Body of pancreas (tissue), 4 donors: ENCODE measurements around the gene DCAKD. TPM values are rescaled to one million over a fixed set of nuclear protein-coding genes. Genes with fewer than 3 reads are reported as not detected.

ENCODE experiments used
- ATAC-seq: fragments of 150-250 bp; one replicate; pipeline ENCODE4 v1.9.1; 2016
- DNase-seq, 4 donors: peaks; one replicate each; pipeline ENCODE4 v3.0.0-alpha.2; 2019
- H3K27ac ChIP-seq, 4 donors: fragments of 200-600 bp; sonication (generic); 1 replicate in 3 of 4; 2 replicates in 1 of 4; pipeline versions ENCODE4 v1.5.1 to v1.6.1; 2016 to 2019; ENCODE audit warnings: mild to moderate bottlenecking in 1 of 4, mixed read lengths in 1 of 4, moderate library complexity in 1 of 4
- H3K27me3 ChIP-seq, 2 donors: fragments of 200-600 bp; sonication (generic); one replicate each; pipeline ENCODE4 v1.6.0; 2016; ENCODE audit warnings: mild to moderate bottlenecking in 1 of 2
- H3K36me3 ChIP-seq, 2 donors: fragments of 200-600 bp; sonication (generic); replicated peaks in 1 of 2; 2 replicates each; pipeline ENCODE4 v1.5.1; 2016; ENCODE audit warnings: low read depth in 2 of 2; ENCODE audit not compliant: insufficient read depth in 1 of 2
- H3K4me1 ChIP-seq: fragments of 200-600 bp; sonication (generic); one replicate; pipeline ENCODE4 v1.6.0; 2016
- H3K4me3 ChIP-seq, 2 donors: fragments of 200-600 bp; sonication (generic); 1 replicate in 1 of 2; 2 replicates in 1 of 2; pipeline ENCODE4 v1.5.1; 2016 to 2019
- H3K9me3 ChIP-seq, 3 donors: fragments of 200-600 bp; sonication (generic); 1 replicate in 2 of 3; 2 replicates in 1 of 3; pipeline ENCODE4 v1.5.1; 2016
- POLR2A ChIP-seq, 3 donors: fragments of 450-650 bp; IDR thresholded peaks; one replicate each; pipeline ENCODE4 v1.6.1; 2016; ENCODE audit warnings: antibody characterized with exemption in 3 of 3, mild to moderate bottlenecking in 2 of 3
- WGBS, 2 donors: methylation state at CpG; one replicate each; pipeline ENCODE4 v1.1.5; 2017; 5-methylcytosine and 5-hydroxymethylcytosine counted together
- intact Hi-C: fragments of 100-400 bp; cut with DNase I; formaldehyde crosslinking; loops from one replicate; pipeline ENCODE4 v1.15.1; 2023
- total RNA-seq, 2 donors: library from RNA; depleted of rRNA; stranded (reverse); fragments of >200 nt; gene quantifications; one replicate each; pipeline ENCODE4 v1.1.0, GENCODE V29; 2016
- TF ChIP-seq, protein P1 (sequence below), 7 experiments: fragments of 450-650 bp in 4 of 7; fragments of 200-600 bp in 3 of 7; sonication (generic) in 3 of 7; IDR thresholded peaks; one replicate each; pipeline ENCODE4 v1.5.1; 2016 to 2019; ENCODE audit warnings: antibody characterized with exemption in 7 of 7

DCAKD gene
- total RNA-seq, 2 donors from 2014 or later, result 19.8 to 20.8 TPM

DNA sequence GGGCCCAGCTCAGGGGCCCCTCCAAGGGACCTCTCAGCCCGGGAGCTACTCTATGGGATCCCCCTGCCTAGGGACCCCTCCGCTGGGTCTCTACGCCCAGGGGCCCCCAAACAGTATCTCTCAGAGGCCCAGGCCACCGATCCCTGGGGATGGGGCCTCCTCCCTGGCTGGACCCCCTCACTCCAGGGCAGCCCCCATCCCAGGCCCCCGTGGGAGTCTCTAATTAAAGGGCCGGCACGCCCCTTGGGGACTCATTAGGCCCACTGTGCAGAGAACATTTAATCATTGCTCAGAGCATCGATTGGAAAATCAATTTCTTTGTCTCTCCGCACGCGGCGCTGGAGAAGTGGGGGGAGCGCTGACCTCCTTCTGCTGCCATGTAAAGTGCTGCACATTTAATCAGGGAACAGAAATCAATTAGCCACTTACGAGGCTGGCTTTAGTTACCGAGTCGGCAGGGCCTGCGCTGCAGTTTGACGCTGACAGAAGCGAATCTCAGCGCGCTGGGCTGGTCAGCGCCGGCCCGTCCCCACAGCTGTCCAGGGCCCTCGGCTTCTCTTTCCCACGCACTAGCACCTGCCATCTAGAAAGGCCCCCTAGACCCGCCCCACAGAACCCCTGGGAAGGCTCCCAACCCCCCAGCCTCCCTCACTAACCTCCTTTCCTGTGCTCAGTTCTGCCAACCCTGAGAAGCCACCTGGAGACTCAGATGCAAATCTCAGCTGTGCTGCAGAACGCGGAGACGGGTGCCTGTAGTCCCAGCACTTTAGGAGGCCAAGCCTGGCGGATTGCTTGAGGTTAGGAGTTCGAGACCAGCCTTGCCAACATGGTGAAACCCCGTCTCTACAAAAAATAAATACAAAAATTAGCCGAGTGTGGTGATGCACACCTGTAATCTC is 63.1 kb downstream of the DCAKD start:
- Histone ChIP-seq H3K27me3 (no peaks in the 10 kb centered on the region), H3K36me3 (no peaks in the 10 kb centered on the region), H3K4me3 (no peak overlapping the region), H3K27ac (peak overlapping the region in 2 of 4 donors; percentile 9 to 30), H3K9me3 (no peaks in the 10 kb centered on the region), H3K4me1 (peaks cover 23% of the 10 kb centered on the region)
- peak in 1 of 4 donors; percentile 23 for DNase-seq
- 24 to 26% methylated on average over 9 to 32 of the region's 34 CpGs for WGBS, 2 donors
- TF ChIP-seq, protein P1, sequence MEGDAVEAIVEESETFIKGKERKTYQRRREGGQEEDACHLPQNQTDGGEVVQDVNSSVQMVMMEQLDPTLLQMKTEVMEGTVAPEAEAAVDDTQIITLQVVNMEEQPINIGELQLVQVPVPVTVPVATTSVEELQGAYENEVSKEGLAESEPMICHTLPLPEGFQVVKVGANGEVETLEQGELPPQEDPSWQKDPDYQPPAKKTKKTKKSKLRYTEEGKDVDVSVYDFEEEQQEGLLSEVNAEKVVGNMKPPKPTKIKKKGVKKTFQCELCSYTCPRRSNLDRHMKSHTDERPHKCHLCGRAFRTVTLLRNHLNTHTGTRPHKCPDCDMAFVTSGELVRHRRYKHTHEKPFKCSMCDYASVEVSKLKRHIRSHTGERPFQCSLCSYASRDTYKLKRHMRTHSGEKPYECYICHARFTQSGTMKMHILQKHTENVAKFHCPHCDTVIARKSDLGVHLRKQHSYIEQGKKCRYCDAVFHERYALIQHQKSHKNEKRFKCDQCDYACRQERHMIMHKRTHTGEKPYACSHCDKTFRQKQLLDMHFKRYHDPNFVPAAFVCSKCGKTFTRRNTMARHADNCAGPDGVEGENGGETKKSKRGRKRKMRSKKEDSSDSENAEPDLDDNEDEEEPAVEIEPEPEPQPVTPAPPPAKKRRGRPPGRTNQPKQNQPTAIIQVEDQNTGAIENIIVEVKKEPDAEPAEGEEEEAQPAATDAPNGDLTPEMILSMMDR (IDR thresholded peaks at IDR 0.05), result no peak
- no peak for TF ChIP-seq POLR2A (IDR thresholded peaks at IDR 0.05)
- intact Hi-C loops, result no loop called here
- ATAC-seq, result peak; percentile 66

DNA sequence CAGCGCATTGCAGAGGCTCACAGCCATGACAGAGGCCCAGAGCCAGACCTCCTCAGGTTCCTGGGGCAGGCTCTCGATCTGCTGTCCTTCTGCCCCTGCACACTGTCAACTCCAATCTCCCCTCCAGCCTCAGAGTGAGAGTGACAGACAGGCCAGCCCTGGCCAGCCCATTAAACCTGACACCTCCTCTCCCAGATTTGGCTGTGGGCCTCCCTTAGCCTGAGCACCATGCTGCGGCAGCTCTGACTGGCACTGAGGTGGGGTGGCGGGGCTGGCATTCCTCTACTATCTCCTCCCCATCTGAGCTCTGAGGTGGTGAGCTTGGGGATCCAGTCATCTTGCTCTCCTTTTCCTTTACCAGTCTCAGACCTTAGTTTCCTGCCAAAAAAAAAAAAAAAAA is 67.9 kb downstream of the DCAKD start:
- peaks cover 36% of the 10 kb centered on the region for H3K4me1 ChIP-seq
- H3K9me3 ChIP-seq, result no peaks in the 10 kb centered on the region
- ATAC-seq, result no peak
- WGBS, 2 donors, result 53 to 68% methylated on average over 2 to 4 of the region's 4 CpGs
- intact Hi-C loops, result no loop called here
- no peak for DNase-seq
- TF ChIP-seq, protein P1 (IDR thresholded peaks at IDR 0.05), result no peak
- TF ChIP-seq POLR2A (IDR thresholded peaks at IDR 0.05), result no peak
- no peaks in the 10 kb centered on the region for H3K27me3 ChIP-seq
- no peak overlapping the region for H3K4me3 ChIP-seq
- H3K27ac ChIP-seq, result no peak overlapping the region
- no peaks in the 10 kb centered on the region for H3K36me3 ChIP-seq

DNA sequence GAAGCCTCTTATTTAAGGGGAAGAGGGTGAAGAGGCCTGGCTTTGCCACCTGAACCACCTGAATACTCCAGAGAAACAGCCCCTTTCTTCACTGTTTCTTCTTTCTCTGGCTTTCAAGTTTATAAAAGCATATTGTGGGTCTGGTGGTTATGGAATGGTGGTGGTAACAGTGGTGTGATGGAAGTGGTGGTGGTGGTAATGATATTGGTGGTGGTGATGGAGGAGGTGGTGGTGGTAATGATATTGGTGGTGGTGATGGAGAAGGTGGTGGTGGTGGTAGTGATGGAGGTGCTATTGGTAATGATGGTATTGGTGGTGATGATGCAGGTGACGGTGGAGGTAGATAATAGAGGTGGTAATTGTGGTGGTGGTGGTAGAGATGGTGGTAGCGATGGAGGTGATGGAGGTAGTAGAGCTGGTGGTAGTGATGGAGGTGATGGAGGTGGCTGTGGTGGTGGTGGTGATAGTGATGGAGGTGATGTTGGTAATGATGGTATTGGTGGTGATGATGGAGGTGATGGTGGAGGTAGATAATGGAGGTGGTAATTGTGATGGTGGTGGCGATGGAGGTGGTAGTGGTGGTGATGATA is 69.2 kb downstream of the DCAKD start:
- Histone ChIP-seq H3K4me1 (peaks cover 22% of the 10 kb centered on the region), H3K36me3 (no peaks in the 10 kb centered on the region), H3K9me3 (no peaks in the 10 kb centered on the region), H3K27me3 (no peaks in the 10 kb centered on the region), H3K4me3 (no peak overlapping the region), H3K27ac (peak overlapping the region in 3 of 4 donors; percentile 54 to 75 (median 60))
- no peak for ATAC-seq
- 88 to 89% methylated on average over 3 of the region's 3 CpGs for WGBS, 2 donors
- intact Hi-C loops, result no loop called here
- TF ChIP-seq POLR2A (IDR thresholded peaks at IDR 0.05), result no peak
- TF ChIP-seq, protein P1 (IDR thresholded peaks at IDR 0.05), result no peak
- DNase-seq, result no peak

DNA sequence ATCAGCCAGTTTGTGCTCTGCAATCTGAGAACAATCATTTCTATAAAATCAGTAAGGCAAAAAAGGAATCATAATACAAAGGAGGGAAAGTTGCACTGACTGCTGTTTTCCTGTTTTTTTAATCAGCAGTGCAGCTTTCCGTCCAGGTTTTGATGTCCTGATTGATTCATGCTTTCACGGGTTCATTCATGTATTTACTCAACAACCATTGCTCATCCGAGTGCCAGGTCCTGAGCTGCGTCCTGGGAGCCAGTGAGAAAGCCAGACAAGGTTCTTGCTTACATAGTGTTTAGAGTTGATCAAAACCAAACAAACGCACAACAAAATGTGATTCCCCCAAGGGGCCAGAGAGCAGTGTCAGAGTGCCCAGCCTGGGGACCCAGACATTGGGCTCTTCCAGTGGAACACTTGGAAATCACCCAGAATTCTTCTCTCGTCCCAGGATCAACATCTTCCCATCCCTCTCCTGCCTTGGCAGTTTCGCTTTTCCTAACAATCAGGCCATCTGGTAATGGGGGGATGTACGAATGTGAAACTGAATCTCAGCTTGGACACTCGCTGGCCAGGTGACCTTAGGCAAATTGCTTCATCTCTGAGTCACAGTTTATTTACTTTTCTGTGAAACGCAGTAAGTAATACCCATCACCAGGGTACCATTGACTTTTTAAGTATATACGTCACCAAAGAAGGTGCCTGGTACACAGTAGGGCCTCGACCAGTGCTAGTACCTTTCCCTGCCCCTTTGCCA is 70.0 kb downstream of the DCAKD start:
- intact Hi-C loops, result no loop called here
- no peak for TF ChIP-seq POLR2A (IDR thresholded peaks at IDR 0.05)
- TF ChIP-seq, protein P1 (IDR thresholded peaks at IDR 0.05), result no peak
- H3K27me3 ChIP-seq, result no peaks in the 10 kb centered on the region
- DNase-seq, result peak in 2 of 4 donors; percentile 33 to 47
- WGBS, 2 donors, result 19 to 25% methylated on average over 11 to 12 of the region's 12 CpGs
- H3K27ac ChIP-seq, result peak overlapping the region; percentile 54 to 75 (median 58)
- peak; percentile 65 for ATAC-seq
- H3K36me3 ChIP-seq, result no peaks in the 10 kb centered on the region
- H3K4me3 ChIP-seq, result no peak overlapping the region
- peaks cover 20% of the 10 kb centered on the region for H3K4me1 ChIP-seq
- no peaks in the 10 kb centered on the region for H3K9me3 ChIP-seq
